ENCODE results near the gene FRZB.

Gene FRZB

GRCh38 chr2:182833084-182833854 is 33.2 kb downstream of the FRZB start:
- DNase-seq: no peak

GRCh38 chr2:182831921-182832320 is 34.5 kb downstream of the FRZB start:
- no peak for DNase-seq

- no peak for DNase-seq
Measured at GRCh38 chr2:182831101-182831500, 35.3 kb downstream of the FRZB start.

GRCh38 chr2:182827182-182827879 is 39.1 kb downstream of the FRZB start:
- DNase-seq: no peak

- no peak for DNase-seq
Measured at GRCh38 chr2:182826496-182826895, 39.9 kb downstream of the FRZB start.

GRCh38 chr2:182826064-182826463 is 40.4 kb downstream of the FRZB start:
- no peak for DNase-seq

- no peak for DNase-seq
Measured at GRCh38 chr2:182824767-182825158, 41.7 kb downstream of the FRZB start.

- DNase-seq: no peak
Measured at GRCh38 chr2:182824056-182824766, 42.2 kb downstream of the FRZB start.

GRCh38 chr2:182822733-182823132 is 43.7 kb downstream of the FRZB start:
- no peak for DNase-seq

GRCh38 chr2:182821182-182821581 is 45.3 kb downstream of the FRZB start:
- no peak for DNase-seq

- no peak for DNase-seq
Measured at GRCh38 chr2:182819412-182819811, 47.0 kb downstream of the FRZB start.

GRCh38 chr2:182818925-182819324 is 47.5 kb downstream of the FRZB start:
- no peak for DNase-seq

- DNase-seq: no peak
Measured at GRCh38 chr2:182818501-182818900, 47.9 kb downstream of the FRZB start.

- no peak for DNase-seq
Measured at GRCh38 chr2:182817558-182817957, 48.9 kb downstream of the FRZB start.

- DNase-seq: no peak
Measured at GRCh38 chr2:182816866-182817265, 49.6 kb downstream of the FRZB start.

- no peak for DNase-seq
Measured at GRCh38 chr2:182814804-182815203, 51.6 kb downstream of the FRZB start.

GRCh38 chr2:182814380-182814779 is 52.1 kb downstream of the FRZB start:
- no peak for DNase-seq

- DNase-seq: no peak
Measured at GRCh38 chr2:182810087-182810486, 56.4 kb downstream of the FRZB start.

GRCh38 chr2:182807319-182807718 is 59.1 kb downstream of the FRZB start:
- no peak for DNase-seq

GRCh38 chr2:182804128-182804527 is 62.3 kb downstream of the FRZB start:
- no peak for DNase-seq

GRCh38 chr2:182798736-182799135 is 67.7 kb downstream of the FRZB start:
- DNase-seq: no peak

- no peak for DNase-seq
Measured at GRCh38 chr2:182792441-182792840, 74.0 kb downstream of the FRZB start.

- DNase-seq: no peak
Measured at GRCh38 chr2:182784777-182785176, 81.7 kb downstream of the FRZB start.

All from RPMI8226 (cell line).